Stimulated activated naive CD8-positive, alpha-beta T cell treated with anti-CD3 and anti-CD28 coated beads, Interleukin-15, amount 100 ng/mL, for 72 hours (primary cell): ENCODE results near the gene GNA15.
A peak's percentile ranks its signal among the peaks of the same experiment; 100 is the strongest.
"Not testable (repeated sequence)": the region's sequence is repeated elsewhere in the genome, so short reads cannot be mapped to it uniquely, and the experiment has no call there.

Experiments used
- ATAC-seq: fragments of 150-1000 bp; cut with Tn5 transposase; 2 replicates; pipeline ENCODE4 v1.10.0; 2021; ENCODE audit warnings: mild to moderate bottlenecking, moderate library complexity
- DNase-seq, 2 donors: peaks; one replicate each; pipeline ENCODE4 v3.0.0; 2021 to 2022
- H3K27ac Mint-ChIP-seq, 2 donors: one replicate each; pipeline ENCODE4 v1.8.0; 2022; ENCODE audit warnings: mild to moderate bottlenecking in 2 of 2, mixed read lengths in 2 of 2, moderate library complexity in 2 of 2
- H3K27me3 Mint-ChIP-seq: one replicate; pipeline ENCODE4 v1.8.0; 2022; ENCODE audit warnings: mixed read lengths
- H3K4me1 Mint-ChIP-seq: one replicate; pipeline ENCODE4 v1.8.0; 2022; ENCODE audit warnings: mild to moderate bottlenecking, mixed read lengths
- H3K4me3 Mint-ChIP-seq, 2 donors: one replicate each; pipeline ENCODE4 v1.8.0; 2022; ENCODE audit warnings: mild to moderate bottlenecking in 2 of 2, mixed read lengths in 2 of 2, moderate library complexity in 1 of 2
- H3K9me3 Mint-ChIP-seq, 2 donors: one replicate each; pipeline ENCODE4 v1.8.0; 2022; ENCODE audit warnings: mixed read lengths in 2 of 2

GNA15 gene

GRCh38 chr19:3193256-3194105 is 57.6 kb downstream of the GNA15 start:
- no peak overlapping the region for H3K4me3 Mint-ChIP-seq
- DNase-seq (no peak), ATAC-seq (peak; percentile 41)
- no peaks in the 10 kb centered on the region for H3K9me3 Mint-ChIP-seq
- H3K27me3 Mint-ChIP-seq, result no peaks in the 10 kb centered on the region
- H3K27ac Mint-ChIP-seq, result peak overlapping the region in 1 of 2 donors; percentile 52
- H3K4me1 Mint-ChIP-seq, result peaks cover 28% of the 10 kb centered on the region

DNA sequence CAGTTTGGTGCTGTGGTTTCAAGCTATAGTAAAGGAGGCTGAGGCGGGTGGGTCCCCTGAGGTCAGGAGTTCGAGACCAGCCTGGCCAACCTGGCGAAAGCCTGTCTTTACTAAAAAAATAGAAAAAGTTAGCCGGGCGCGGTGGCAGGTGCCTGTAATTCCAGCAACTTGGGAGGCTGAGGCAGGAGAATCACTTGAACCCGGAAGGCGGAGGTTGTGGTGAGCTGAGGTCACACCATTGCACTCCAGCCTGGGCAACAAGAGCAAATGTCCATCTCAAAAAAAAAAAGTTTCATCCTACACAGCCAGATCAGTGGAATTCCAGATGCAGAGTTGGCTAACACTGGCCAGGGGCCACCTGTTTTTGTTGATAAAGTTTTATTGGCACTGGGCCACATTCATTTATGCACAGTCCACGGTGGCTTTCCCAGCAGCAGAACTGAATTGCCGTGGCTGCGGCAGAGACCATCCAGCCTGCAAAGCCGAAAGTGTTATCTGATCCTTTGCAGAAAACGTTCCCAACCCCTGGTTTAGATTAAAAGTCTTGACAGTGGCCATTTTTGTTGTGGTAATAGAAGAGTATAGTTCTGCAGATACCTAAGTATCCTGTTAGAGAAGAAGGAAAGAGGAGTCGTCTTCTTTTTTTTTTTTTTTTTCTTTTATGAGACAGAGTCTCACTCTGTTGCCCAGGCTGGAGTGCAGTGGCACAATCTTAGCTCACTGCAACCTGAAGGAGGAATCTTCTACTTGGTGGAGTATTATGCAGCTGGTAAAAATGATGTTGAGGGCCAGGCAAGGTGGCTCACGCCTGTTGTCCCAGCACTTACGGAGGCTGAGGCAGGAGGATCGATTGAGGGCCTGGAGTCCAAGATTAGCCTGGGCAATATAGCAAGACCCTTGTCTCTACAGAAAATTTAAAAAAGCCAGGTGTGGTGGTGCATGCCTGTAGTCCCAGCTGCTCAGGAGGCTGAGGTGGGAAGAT is 58.6 kb downstream of the GNA15 start:
- no peak overlapping the region for H3K27ac Mint-ChIP-seq
- DNase-seq (no peak), ATAC-seq (no peak)
- H3K27me3 Mint-ChIP-seq, result no peaks in the 10 kb centered on the region
- H3K4me1 Mint-ChIP-seq, result peaks cover 19% of the 10 kb centered on the region
- no peaks in the 10 kb centered on the region for H3K9me3 Mint-ChIP-seq
- no peak overlapping the region for H3K4me3 Mint-ChIP-seq

GRCh38 chr19:3196064-3196932 is 60.5 kb downstream of the GNA15 start:
- Mint-ChIP-seq H3K9me3 (no peaks in the 10 kb centered on the region), H3K4me3 (no peak overlapping the region), H3K27ac (peak overlapping the region in 1 of 2 donors; percentile 48), H3K4me1 (peaks cover 12% of the 10 kb centered on the region), H3K27me3 (no peaks in the 10 kb centered on the region)
- ATAC-seq (no peak), DNase-seq (no peak)

GRCh38 chr19:3196933-3197205 is 61.0 kb downstream of the GNA15 start:
- Mint-ChIP-seq H3K4me3 (no peak overlapping the region), H3K27me3 (no peaks in the 10 kb centered on the region), H3K4me1 (peaks cover 12% of the 10 kb centered on the region)

GRCh38 chr19:3198901-3199700 is 63.3 kb downstream of the GNA15 start:
- H3K9me3 Mint-ChIP-seq, result no peaks in the 10 kb centered on the region
- no peaks in the 10 kb centered on the region for H3K27me3 Mint-ChIP-seq
- H3K4me3 Mint-ChIP-seq, result no peak overlapping the region
- no peaks in the 10 kb centered on the region for H3K4me1 Mint-ChIP-seq
- DNase-seq (no peak), ATAC-seq (no peak)
- H3K27ac Mint-ChIP-seq, result no peak overlapping the region

More at GRCh38 chr19:3196933-3197205, 61.0 kb downstream of the GNA15 start:
- Mint-ChIP-seq H3K9me3 (no peaks in the 10 kb centered on the region), H3K27ac (no peak overlapping the region)
- ATAC-seq, result no peak
- no peak for DNase-seq

DNA sequence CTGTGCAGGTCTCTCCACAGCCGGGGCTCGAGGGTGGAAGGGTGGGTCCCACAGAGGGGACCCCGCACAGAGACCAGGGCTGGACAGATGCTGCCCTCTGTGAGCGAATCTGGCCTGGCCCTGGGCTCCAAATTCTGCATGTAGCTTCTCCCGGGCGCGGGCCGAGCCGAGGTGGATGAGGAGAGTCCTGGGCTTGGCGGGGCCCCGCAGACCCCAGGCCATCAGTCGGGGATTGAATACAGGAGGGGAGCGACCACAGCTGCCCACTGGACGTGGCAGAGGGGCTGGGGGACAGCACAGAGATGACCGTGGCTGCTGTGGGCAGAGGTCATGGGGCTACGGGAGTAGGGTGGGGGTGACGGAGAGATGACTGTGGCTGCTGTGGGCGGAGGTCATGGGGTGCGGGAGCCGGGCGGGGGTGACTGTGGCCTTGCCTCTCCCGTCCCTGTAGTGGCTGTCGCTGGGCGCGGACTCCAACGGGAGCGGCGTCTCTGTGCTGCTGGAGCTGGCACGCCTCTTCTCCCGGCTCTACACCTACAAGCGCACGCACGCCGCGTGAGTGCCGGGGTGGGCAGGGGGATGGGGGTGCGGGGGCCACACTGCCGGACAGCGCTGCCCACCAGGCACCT is 65.4 kb downstream of the GNA15 start:
- no peak for ATAC-seq
- Mint-ChIP-seq H3K4me3 (no peak overlapping the region), H3K4me1 (no peaks in the 10 kb centered on the region), H3K27ac (peak overlapping the region in 1 of 2 donors; percentile 78), H3K9me3 (no peaks in the 10 kb centered on the region), H3K27me3 (no peaks in the 10 kb centered on the region)
- no peak for DNase-seq

DNA sequence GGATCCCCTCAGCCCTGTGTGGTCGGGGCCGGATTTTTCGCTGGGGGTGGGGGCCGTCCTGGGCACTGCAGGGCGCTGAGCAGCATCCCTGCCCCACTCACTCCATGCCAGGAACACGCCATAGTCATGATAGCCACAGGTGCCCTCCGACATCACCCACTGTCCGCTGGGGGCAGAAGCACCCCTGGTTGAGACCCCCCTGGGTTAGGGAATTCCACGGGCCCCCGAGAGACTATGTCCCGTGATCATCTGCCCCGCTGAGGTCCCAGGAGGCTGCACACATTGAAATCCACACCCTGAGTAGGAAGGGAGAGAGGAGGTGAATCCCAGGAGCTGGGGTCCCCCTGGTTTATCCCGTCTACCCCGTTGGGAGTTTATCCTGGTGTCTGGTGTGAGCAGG is 66.1 kb downstream of the GNA15 start:
- H3K27me3 Mint-ChIP-seq, result no peaks in the 10 kb centered on the region
- no peak for DNase-seq

DNA sequence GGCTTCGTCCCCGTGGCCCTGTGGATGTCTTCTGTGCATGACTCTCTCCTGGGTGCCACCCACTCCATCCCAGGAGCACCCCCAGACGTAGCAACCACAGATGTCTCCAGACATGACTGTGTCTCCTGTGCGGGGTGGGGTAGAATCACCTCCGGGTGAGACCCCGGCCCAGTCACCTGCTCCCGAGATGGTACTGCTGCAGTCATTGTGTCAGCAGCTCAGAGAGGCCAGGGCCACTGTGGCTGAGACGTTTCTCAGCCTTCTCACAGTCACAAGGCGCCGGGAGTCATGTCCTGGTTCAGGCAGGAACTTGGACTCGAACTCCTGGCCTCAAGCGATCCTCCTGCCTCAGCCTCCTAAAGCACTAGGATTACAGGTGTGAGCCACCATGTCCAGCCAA is 66.5 kb downstream of the GNA15 start:
- no peaks in the 10 kb centered on the region for H3K4me1 Mint-ChIP-seq
- no peak overlapping the region for H3K27ac Mint-ChIP-seq
- no peak overlapping the region for H3K4me3 Mint-ChIP-seq
- no peaks in the 10 kb centered on the region for H3K9me3 Mint-ChIP-seq
- no peaks in the 10 kb centered on the region for H3K27me3 Mint-ChIP-seq
- ATAC-seq (no peak), DNase-seq (no peak)

More for the DNA sequence above, 66.1 kb downstream of the GNA15 start:
- Mint-ChIP-seq H3K4me3 (no peak overlapping the region), H3K9me3 (no peaks in the 10 kb centered on the region), H3K27ac (no peak overlapping the region), H3K4me1 (no peaks in the 10 kb centered on the region)
- ATAC-seq, result no peak

DNA sequence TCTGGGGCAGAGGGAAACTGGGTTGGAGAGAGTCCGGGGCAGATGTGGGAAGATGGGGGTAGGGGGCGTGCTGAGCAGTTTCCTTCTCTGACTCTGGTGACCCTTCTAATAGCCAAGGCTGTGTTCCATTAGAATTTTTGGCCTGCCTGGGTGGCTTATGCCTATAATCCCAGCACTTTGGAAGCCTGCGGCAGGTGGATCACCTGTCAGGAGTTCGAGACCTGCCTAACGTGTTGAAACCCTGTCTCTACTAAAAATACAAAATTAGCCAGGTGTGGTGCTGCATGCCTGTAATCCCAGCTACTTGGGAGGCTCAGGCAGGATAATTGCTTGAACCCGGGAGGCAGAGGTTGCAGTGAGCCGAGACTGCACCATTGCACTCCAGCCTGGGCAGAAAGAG is 67.1 kb downstream of the GNA15 start:
- not testable (repeated sequence) for H3K27me3 Mint-ChIP-seq, H3K9me3 Mint-ChIP-seq, DNase-seq, H3K4me1 Mint-ChIP-seq, ATAC-seq, H3K4me3 Mint-ChIP-seq
- H3K27ac Mint-ChIP-seq, result peak overlapping the region in 1 of 2 donors; percentile 71

- ATAC-seq (peak; percentile 24), DNase-seq (no peak)
- Mint-ChIP-seq H3K4me3 (no peak overlapping the region), H3K27ac (no peak overlapping the region), H3K4me1 (no peaks in the 10 kb centered on the region), H3K27me3 (no peaks in the 10 kb centered on the region), H3K9me3 (no peaks in the 10 kb centered on the region)
These were observed 68.2 kb downstream of the GNA15 start for GRCh38 chr19:3203805-3204645.

- Mint-ChIP-seq H3K4me3 (no peak overlapping the region), H3K27me3 (no peaks in the 10 kb centered on the region), H3K4me1 (no peaks in the 10 kb centered on the region), H3K9me3 (no peaks in the 10 kb centered on the region), H3K27ac (no peak overlapping the region)
- no peak for DNase-seq
- ATAC-seq, result no peak
These were observed 68.9 kb downstream of the GNA15 start for GRCh38 chr19:3204646-3205275.

GRCh38 chr19:3206216-3206953 is 70.6 kb downstream of the GNA15 start:
- no peaks in the 10 kb centered on the region for H3K27me3 Mint-ChIP-seq
- H3K4me3 Mint-ChIP-seq, result no peak overlapping the region
- ATAC-seq (no peak), DNase-seq (no peak)
- no peaks in the 10 kb centered on the region for H3K4me1 Mint-ChIP-seq
- H3K27ac Mint-ChIP-seq, result no peak overlapping the region
- H3K9me3 Mint-ChIP-seq, result no peaks in the 10 kb centered on the region
